PC-3 (cell line): ENCODE measurements around the gene PPM1L. TPM values are rescaled to one million over a fixed set of nuclear protein-coding genes. Genes with fewer than 3 reads are reported as not detected.

ENCODE experiments used
- ATAC-seq: fragments of 200-7000 bp; cut with Tn5 transposase; 2 replicates; pipeline ENCODE4 v1.9.1; 2020; ENCODE audit warnings: mild to moderate bottlenecking, moderate library complexity
- BruUV-seq: library from RNA; stranded (reverse); fragments of 400-500 nt; replicated peaks from 2 replicates; lab custom pipeline; 2021; lab: Mats Ljungman, UMichigan
- CTCF ChIA-PET: fragments of 300-600 bp; sonication (Branson Sonifier 250); formaldehyde crosslinking; loops from one replicate; lab custom pipeline; 2022; ENCODE audit warnings: antibody characterized with exemption; lab: Charles Lee
- POLR2A ChIA-PET: fragments of 300-600 bp; sonication (Branson Sonifier 250); formaldehyde crosslinking; loops from one replicate; lab custom pipeline; 2022; ENCODE audit warnings: antibody characterized with exemption; ENCODE audit not compliant: unreplicated experiment; lab: Charles Lee
- DNase-seq: peaks from one replicate; pipeline ENCODE4 v3.0.0-alpha.2; 2015
- H2AFZ ChIP-seq: fragments of 300-600 bp; sonication (generic); 2 replicates; pipeline ENCODE4 v1.6.0; 2016; ENCODE audit warnings: antibody characterized with exemption, low read length
- H3F3A ChIP-seq: fragments of 300-600 bp; sonication (generic); one replicate; pipeline ENCODE4 v1.6.0; 2017; ENCODE audit warnings: antibody characterized with exemption, low read length, control low read depth, mild to moderate bottlenecking; ENCODE audit not compliant: unreplicated experiment
- H3K27ac ChIP-seq: fragments of 300-600 bp; sonication (generic); 2 replicates; pipeline ENCODE4 v1.5.1; 2016; ENCODE audit warnings: mild to moderate bottlenecking, low read length
- H3K27me3 ChIP-seq: fragments of 300-600 bp; sonication (generic); 2 replicates; pipeline ENCODE4 v1.6.1; 2016; ENCODE audit warnings: low read length, mixed read lengths
- H3K36me3 ChIP-seq: fragments of 300-600 bp; sonication (generic); 2 replicates; pipeline ENCODE4 v1.6.1; 2016; ENCODE audit warnings: low read depth, mixed run types, low read length, mixed read lengths
- H3K4me1 ChIP-seq: fragments of 300-600 bp; sonication (generic); 2 replicates; pipeline ENCODE4 v1.5.1; 2016; ENCODE audit warnings: low read length; ENCODE audit not compliant: insufficient read depth
- H3K4me2 ChIP-seq: fragments of 300-600 bp; sonication (generic); 2 replicates; pipeline ENCODE4 v1.6.0; 2016; ENCODE audit warnings: low read length
- H3K4me3 ChIP-seq: fragments of 300-600 bp; sonication (generic); 2 replicates; pipeline ENCODE4 v1.5.1; 2016; ENCODE audit warnings: mild to moderate bottlenecking, low read length, mixed read lengths
- H3K79me2 ChIP-seq: fragments of 300-600 bp; sonication (generic); 2 replicates; pipeline ENCODE4 v1.6.1; 2017; ENCODE audit warnings: low read length, mixed read lengths
- H3K9ac ChIP-seq: fragments of 300-600 bp; sonication (generic); 2 replicates; pipeline ENCODE4 v1.6.0; 2016; ENCODE audit warnings: mild to moderate bottlenecking, low read length
- H3K9me2 ChIP-seq: fragments of 300-600 bp; sonication (generic); replicated peaks from 2 replicates; pipeline ENCODE4 v1.6.1; 2016; ENCODE audit warnings: mixed run types, low read length, mixed read lengths
- H3K9me3 ChIP-seq: fragments of 300-600 bp; sonication (generic); 2 replicates; pipeline ENCODE4 v1.6.1; 2016; ENCODE audit warnings: low read length, mixed read lengths
- H4K20me1 ChIP-seq: fragments of 300-600 bp; sonication (generic); 2 replicates; pipeline ENCODE4 v1.6.1; 2016; ENCODE audit warnings: low read length, mixed read lengths
- EZH2 ChIP-seq: fragments of 300-600 bp; sonication (generic); IDR thresholded peaks from one replicate; pipeline ENCODE4 v1.6.1; 2017; ENCODE audit warnings: antibody characterized with exemption, mild to moderate bottlenecking, low read length; ENCODE audit not compliant: unreplicated experiment
- EZH2phosphoT487 ChIP-seq: fragments of 300-600 bp; sonication (generic); IDR thresholded peaks from 2 replicates; pipeline ENCODE4 v1.6.1; 2018; ENCODE audit warnings: mild to moderate bottlenecking, antibody characterized with exemption, low read length, borderline replicate concordance
- intact Hi-C: fragments of 100-400 bp; cut with micrococcal nuclease; formaldehyde crosslinking; loops from 2 replicates; pipeline ENCODE4 v1.9.0; 2023
- total RNA-seq: library from RNA; depleted of rRNA; stranded (reverse); fragments of >200 nt; gene quantifications from 2 replicates; pipeline ENCODE4 v1.2.3, GENCODE V29; 2014
- TF ChIP-seq, protein P1 (sequence below): fragments of 300-600 bp; sonication (generic); conservative IDR thresholded peaks from 2 replicates; pipeline ENCODE4 v1.5.1; 2017; ENCODE audit warnings: antibody characterized with exemption, low read depth, mild to moderate bottlenecking, low read length

The PPM1L gene
- total RNA-seq, 1 experiment from 2014 or later, result 7.0 TPM

GRCh38 chr3:161038725-161039124 lies 282.7 kb downstream of the PPM1L start:
- H4K20me1 ChIP-seq, result no peaks in the 10 kb centered on the region
- POLR2A ChIA-PET, result interaction anchor here (0.7 kb wide), 1 partner anchor 31 kb away, joined by 4 read pairs; no protein-coding TSS in a partner anchor

GRCh38 chr3:161042023-161042501 lies 286.0 kb downstream of the PPM1L start:
- Histone ChIP-seq H3K27me3 (no peaks in the 10 kb centered on the region), H3K9me2 (no peaks in the 10 kb centered on the region), H3K27ac (no peak overlapping the region), H3K9ac (no peak overlapping the region), H3F3A (no peaks in the 10 kb centered on the region), H3K9me3 (no peaks in the 10 kb centered on the region), H3K36me3 (no peaks in the 10 kb centered on the region), H3K4me1 (no peaks in the 10 kb centered on the region), H3K4me2 (no peak overlapping the region), H3K4me3 (no peak overlapping the region), H3K79me2 (no peaks in the 10 kb centered on the region), H2AFZ (no peak overlapping the region), H4K20me1 (no peaks in the 10 kb centered on the region)
- CTCF ChIA-PET, result no interaction called here
- DNase-seq, result peak; percentile 22
- no TSS peak for BruUV-seq
- TF ChIP-seq EZH2 (no peak), EZH2phosphoT487 (no peak)
- TF ChIP-seq, protein P1, sequence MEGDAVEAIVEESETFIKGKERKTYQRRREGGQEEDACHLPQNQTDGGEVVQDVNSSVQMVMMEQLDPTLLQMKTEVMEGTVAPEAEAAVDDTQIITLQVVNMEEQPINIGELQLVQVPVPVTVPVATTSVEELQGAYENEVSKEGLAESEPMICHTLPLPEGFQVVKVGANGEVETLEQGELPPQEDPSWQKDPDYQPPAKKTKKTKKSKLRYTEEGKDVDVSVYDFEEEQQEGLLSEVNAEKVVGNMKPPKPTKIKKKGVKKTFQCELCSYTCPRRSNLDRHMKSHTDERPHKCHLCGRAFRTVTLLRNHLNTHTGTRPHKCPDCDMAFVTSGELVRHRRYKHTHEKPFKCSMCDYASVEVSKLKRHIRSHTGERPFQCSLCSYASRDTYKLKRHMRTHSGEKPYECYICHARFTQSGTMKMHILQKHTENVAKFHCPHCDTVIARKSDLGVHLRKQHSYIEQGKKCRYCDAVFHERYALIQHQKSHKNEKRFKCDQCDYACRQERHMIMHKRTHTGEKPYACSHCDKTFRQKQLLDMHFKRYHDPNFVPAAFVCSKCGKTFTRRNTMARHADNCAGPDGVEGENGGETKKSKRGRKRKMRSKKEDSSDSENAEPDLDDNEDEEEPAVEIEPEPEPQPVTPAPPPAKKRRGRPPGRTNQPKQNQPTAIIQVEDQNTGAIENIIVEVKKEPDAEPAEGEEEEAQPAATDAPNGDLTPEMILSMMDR, result no peak
- POLR2A ChIA-PET, result no interaction called here
- ATAC-seq, result peak; percentile 38; the same call in 1 of the 2 replicates
- intact Hi-C loops, result no loop called here

More at GRCh38 chr3:161038725-161039124, 282.7 kb downstream of the PPM1L start:
- Histone ChIP-seq H3K9ac (no peak overlapping the region), H3K9me3 (no peaks in the 10 kb centered on the region), H3K27me3 (no peaks in the 10 kb centered on the region), H3K27ac (no peak overlapping the region), H3K4me2 (no peak overlapping the region), H3K4me1 (no peaks in the 10 kb centered on the region), H3K9me2 (no peaks in the 10 kb centered on the region), H3K36me3 (no peaks in the 10 kb centered on the region), H3K4me3 (no peak overlapping the region), H2AFZ (no peak overlapping the region), H3F3A (no peaks in the 10 kb centered on the region), H3K79me2 (no peaks in the 10 kb centered on the region)
- DNase-seq (no peak), ATAC-seq (no peak)
- TF ChIP-seq, protein P1, result no peak
- TF ChIP-seq EZH2 (no peak), EZH2phosphoT487 (no peak)
- CTCF ChIA-PET, result no interaction called here
- BruUV-seq, result no TSS peak
- intact Hi-C loops, result no loop called here

DNA sequence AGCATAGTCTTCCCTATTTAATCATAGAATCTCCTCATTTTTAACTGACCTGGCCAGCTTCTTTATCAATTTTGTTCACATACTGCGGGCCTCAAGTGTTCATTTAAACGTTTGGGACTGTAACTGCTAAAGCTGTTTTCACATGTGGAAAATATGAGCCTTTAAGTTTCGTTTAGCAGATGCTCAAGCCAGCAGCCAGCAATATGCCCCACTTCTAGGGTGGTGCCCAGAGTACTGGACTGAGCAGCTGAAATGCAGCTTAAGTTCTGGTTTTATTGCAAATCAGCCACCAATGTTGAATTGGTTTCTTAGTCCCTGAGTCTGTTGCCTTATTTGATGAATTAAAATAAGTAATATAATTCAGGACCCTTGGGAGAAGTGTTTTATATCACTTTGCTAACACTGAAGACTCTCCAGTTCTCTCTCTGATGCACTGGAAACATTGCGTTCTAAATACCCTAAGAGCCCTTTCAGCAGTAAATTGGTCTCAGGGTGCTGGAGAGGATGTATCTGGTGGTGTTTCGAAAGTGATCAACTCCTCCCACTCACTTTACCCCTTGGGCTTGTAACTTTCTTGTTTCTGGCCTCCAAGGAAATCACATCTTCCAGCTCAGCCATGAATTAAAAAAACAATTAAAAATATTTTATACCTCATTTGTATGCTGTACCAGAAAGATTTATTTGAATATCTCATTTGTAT lies 287.5 kb downstream of the PPM1L start:
- ATAC-seq (no peak), DNase-seq (no peak)
- Histone ChIP-seq H3K9ac (no peak overlapping the region), H3K4me3 (no peak overlapping the region), H3K36me3 (no peaks in the 10 kb centered on the region), H3K27me3 (no peaks in the 10 kb centered on the region), H3K4me2 (no peak overlapping the region), H3K79me2 (no peaks in the 10 kb centered on the region), H4K20me1 (no peaks in the 10 kb centered on the region), H3K9me3 (no peaks in the 10 kb centered on the region), H2AFZ (no peak overlapping the region), H3F3A (no peaks in the 10 kb centered on the region), H3K27ac (no peak overlapping the region), H3K4me1 (no peaks in the 10 kb centered on the region), H3K9me2 (no peaks in the 10 kb centered on the region)
- intact Hi-C loops, result no loop called here
- ChIA-PET POLR2A (no interaction called here), CTCF (no interaction called here)
- TF ChIP-seq, protein P1, result no peak
- no peak for TF ChIP-seq EZH2
- TF ChIP-seq EZH2phosphoT487, result no peak
- no TSS peak for BruUV-seq
